Stimulated activated CD8-positive, alpha-beta memory T cell treated with anti-CD3 and anti-CD28 coated beads, Interleukin-12 subunit alpha, Interleukin-12 subunit beta, amount 100 ng/mL, for 24 hours (primary cell): Measurements from ENCODE around the gene EML6.
"Not testable (repeated sequence)": the region's sequence is repeated elsewhere in the genome, so short reads cannot be mapped to it uniquely, and the experiment has no call there.

Source experiments
- DNase-seq: peaks from one replicate; pipeline ENCODE4 v3.0.0-alpha.2; 2020; ENCODE audit errors: extremely low read depth

The EML6 gene

GRCh38 chr2:54965425-54965824, 242.0 kb downstream of the EML6 start:
- DNase-seq = no peak

GRCh38 chr2:54966165-54966832, 242.8 kb downstream of the EML6 start:
- no peak for DNase-seq

- no peak for DNase-seq
Observed at GRCh38 chr2:54966837-54967236, 243.4 kb downstream of the EML6 start.

DNA sequence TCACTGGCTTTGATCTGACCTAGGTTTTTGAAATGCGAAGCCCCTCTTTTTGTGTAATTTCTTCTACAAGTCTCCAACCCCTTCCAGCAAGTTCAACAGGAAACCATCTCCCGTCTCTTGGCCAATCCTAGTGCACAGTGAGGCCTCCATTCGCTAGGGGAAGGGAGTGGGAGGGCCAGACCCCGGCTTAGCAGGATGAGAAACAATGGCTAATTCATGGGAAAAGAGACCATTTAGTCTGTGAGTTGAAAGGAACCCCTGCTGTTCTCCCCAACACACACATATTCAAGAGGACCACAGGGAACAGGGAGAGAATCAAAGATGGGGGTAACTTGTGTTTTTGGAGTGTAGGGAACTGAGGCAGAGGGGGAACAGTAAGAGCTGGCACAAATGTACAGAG, 243.8 kb downstream of the EML6 start:
- DNase-seq = no peak

DNA sequence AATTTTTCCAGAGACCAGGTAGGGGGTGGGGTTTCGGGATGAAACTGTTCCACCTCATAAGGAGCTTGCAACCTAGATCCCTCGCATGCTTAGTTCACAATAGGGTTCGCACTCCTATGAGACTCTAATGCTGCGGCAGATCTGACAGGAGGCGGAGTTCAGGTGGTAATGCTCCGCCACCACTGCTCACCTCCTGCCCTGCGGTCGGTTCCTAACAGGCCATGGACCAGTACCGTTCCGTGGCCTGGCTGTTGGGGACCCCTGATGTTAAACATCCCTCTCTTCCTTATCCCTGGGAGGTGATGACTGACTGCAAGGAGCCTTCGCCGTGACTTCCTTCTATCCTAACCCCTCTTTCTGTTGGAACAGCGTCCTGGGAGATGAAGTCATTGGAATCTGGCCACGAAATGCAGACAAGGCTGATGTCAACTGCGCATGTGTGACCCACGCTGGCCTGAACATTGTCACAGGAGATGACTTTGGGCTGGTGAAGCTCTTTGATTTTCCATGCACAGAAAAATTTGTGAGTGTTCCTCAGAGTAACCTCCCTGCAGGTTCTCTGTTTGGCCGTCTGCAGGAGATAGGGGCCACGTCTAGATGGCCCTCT, 244.4 kb downstream of the EML6 start:
- no peak for DNase-seq

GRCh38 chr2:54968561-54969218, 245.2 kb downstream of the EML6 start:
- no peak for DNase-seq

GRCh38 chr2:54969295-54969939, 246.0 kb downstream of the EML6 start:
- DNase-seq = no peak

DNA sequence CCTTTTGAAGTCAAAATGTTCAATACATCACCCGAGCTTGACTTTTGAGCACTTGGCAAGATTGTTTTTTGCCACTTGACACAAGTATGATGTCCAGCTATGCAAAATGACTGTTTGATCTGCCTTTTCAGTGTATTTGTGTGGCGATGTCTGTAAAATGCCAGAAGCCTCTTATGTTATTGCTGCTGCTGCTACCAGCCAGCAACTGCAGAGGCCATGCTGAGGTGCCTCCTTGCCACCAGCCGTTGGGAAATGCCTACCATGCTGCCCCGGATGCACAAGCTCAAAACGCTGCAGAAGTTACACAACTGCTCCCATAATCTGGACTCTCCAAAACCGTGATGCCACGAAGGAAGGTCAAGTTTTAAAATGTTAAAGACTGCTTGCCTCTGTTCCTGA, 246.5 kb downstream of the EML6 start:
- DNase-seq = no peak

GRCh38 chr2:54975175-54975574, 251.7 kb downstream of the EML6 start:
- no peak for DNase-seq

DNA sequence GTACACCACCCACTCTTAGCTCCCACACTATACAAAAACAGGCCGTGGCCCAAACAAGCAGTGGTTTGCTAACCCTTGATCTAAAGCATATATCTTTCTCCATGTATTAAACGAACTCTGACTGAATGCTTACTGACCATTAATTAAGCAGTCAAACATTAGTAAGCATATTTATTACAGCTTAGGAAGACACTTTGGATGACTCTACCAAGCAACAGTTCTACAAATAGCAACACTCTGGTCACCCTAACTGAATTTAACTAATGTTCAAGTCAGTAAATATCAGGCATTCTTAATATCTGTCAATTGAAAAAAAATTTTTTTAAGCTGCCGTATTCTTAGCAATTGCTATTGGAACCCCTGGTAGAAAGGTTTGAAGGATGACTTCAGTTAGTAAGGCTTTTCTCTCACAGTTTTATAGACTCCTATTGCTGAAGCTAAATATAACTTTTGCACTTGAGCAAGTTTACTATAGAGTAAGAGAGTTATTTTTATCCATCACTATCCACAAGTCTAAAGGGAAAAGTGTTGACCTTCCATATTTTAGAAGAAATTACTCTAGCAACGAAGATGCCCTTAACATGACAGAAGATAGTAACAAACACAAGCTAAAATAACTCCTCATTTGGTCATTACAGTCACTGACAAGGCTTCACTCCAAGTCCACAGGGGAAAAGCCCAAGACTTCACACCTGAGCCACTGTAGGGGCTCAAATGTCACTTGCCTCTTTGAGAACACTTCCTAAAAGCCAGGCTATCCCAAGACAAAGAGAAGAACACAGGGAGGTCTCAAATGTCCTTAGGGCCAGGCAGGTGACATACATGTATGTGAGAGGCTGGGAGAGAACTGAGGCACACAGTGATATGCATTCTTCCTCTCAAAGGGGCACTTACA, 252.4 kb downstream of the EML6 start:
- DNase-seq = no peak

GRCh38 chr2:54977149-54977548, 253.7 kb downstream of the EML6 start:
- DNase-seq = no peak

- DNase-seq = no peak
Observed at GRCh38 chr2:54979321-54980044, 256.0 kb downstream of the EML6 start.

DNA sequence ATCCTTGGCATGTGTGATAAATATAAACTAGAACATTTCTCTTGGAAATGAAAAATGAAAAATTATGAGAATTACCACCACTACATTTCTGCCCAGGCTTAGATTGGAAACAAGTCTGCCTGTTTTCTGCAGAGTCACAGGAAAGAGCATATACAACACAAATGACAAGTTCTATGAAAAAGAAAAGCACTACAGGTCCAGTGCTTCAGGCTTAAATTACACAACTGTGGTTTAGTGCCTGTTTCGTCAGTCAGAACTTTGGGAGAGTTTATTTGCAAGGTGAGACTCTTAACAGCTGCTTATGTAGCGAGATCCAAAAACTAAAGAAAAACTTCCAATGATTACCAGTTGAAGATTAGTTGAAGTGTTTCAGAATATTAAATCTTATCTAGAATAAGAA, 257.9 kb downstream of the EML6 start:
- DNase-seq = no peak

- no peak for DNase-seq
Observed at GRCh38 chr2:54983345-54984220, 260.1 kb downstream of the EML6 start.

- no peak for DNase-seq
Observed at GRCh38 chr2:54984476-54984875, 261.0 kb downstream of the EML6 start.

DNA sequence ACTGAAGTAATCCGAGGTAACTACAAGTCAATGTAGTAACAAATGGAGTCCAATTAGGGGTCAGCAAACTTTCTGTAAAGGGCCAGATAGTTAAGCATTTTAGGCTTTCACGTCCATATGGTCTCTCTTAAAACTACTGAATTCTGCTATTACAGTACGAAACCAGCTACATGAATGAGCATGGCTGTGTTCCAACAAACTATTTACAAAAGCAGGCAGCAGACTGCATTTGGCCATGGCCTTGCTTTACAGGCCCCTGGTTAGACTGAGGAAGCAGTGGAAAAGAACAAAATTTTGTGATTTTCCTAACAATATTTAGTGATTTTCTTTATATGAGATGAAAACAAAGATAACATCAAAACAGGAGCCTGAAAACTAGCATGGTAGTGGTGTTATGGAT, 262.8 kb downstream of the EML6 start:
- DNase-seq = no peak

GRCh38 chr2:54988612-54989011, 265.1 kb downstream of the EML6 start:
- no peak for DNase-seq

- not testable (repeated sequence) for DNase-seq
Observed at GRCh38 chr2:54990694-54991093, 267.2 kb downstream of the EML6 start.

- no peak for DNase-seq
Observed at GRCh38 chr2:54995553-54995952, 272.1 kb downstream of the EML6 start.

DNA sequence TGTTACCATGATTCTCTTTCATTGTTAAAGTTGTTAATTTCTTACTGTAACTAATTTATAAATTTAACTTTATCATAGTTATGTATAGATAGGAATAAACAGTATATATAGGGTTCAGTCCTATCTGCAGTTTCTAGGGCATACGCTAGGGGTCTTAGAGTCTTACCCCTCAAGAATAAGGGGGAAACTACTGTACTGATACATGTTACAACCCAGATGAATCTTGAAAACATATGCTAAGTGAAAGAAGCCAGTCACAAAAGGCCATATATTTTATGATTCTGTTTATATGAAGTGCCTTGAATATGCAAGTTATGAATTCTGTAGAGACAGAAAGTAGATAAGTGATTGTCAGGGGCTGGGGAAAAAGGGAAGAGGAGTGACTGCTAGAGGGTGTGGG, 274.4 kb downstream of the EML6 start:
- no peak for DNase-seq
